ENCODE data around the gene NOXO1. TPM values are rescaled to one million over a fixed set of nuclear protein-coding genes. Genes with fewer than 3 reads are reported as not detected.

Gene NOXO1
- total RNA-seq, 6 experiments from 2014 or later = 0.28 to 0.46 (median 0.45) TPM; not detected in 3

DNA sequence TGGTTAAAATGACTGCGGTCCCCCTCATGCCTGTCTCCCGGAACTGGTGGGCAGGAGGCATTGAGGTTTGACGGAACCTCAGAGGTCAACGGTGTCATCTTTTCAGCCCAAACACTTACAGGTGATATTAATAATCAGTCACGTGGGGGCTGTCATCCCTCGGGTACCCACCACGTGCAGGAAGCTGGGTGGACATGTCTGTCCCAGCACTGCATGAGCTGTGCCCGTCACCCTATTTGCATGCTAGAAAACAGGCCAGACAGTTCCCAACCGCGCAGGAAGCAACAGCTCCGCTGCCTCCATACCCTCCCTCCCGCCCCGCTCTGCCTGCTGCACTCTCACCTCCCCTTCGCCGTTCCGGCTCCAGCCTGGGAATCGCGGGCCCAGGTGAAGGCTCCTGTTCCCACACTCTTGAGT lies 9.9 kb upstream of the NOXO1 start:
- Mint-ChIP-seq H3K9me3 (no peaks in the 10 kb centered on the region), H3K27ac (no peak overlapping the region), H3K36me3 (ENCODE audit: low read depth) (peaks cover 10% of the 10 kb centered on the region; the same call in 1 of the 2 replicates), H3K27me3 (ENCODE audit: insufficient read depth) (peaks cover 10% of the 10 kb centered on the region; the same call in 1 of the 2 replicates), H3K4me3 (no peak overlapping the region), H3K4me1 (ENCODE audit: low read depth) (no peaks in the 10 kb centered on the region)
- no peak for TF ChIP-seq CTCF (IDR thresholded peaks at IDR 0.05)
- no peak for DNase-seq

- H3K27me3 Mint-ChIP-seq (ENCODE audit: insufficient read depth) = peaks cover 10% of the 10 kb centered on the region; the same call in 1 of the 2 replicates
- H3K9me3 Mint-ChIP-seq = no peaks in the 10 kb centered on the region
- no peak for TF ChIP-seq CTCF (IDR thresholded peaks at IDR 0.05)
- peaks cover 9% of the 10 kb centered on the region; the same call in 1 of the 2 replicates for H3K36me3 Mint-ChIP-seq (ENCODE audit: low read depth)
- DNase-seq = no peak
- H3K4me1 Mint-ChIP-seq (ENCODE audit: low read depth) = no peaks in the 10 kb centered on the region
- H3K4me3 Mint-ChIP-seq = no peak overlapping the region
- H3K27ac Mint-ChIP-seq = no peak overlapping the region
Measured at GRCh38 chr16:1990351-1991134, 9.3 kb upstream of the NOXO1 start.

DNA sequence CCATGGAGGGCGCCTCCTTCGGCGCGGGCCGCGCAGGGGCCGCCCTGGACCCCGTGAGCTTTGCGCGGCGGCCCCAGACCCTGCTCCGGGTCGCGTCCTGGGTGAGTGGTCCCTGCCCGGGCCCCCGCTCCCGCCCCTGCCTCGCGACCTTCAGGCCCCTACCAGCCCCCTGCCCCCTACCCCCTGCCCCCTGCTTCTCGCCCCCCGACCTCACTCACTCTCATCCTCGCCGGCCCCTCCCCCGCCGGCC lies 8.8 kb upstream of the NOXO1 start:
- no peak for DNase-seq
- Mint-ChIP-seq H3K4me3 (no peak overlapping the region), H3K4me1 (ENCODE audit: low read depth) (peaks cover 4% of the 10 kb centered on the region), H3K36me3 (ENCODE audit: low read depth) (0 out of 2 replicates have a peak, but pooled peaks cover 5% of the 10 kb centered on the region), H3K9me3 (no peaks in the 10 kb centered on the region), H3K27me3 (ENCODE audit: insufficient read depth) (peaks cover 10% of the 10 kb centered on the region; the same call in 1 of the 2 replicates), H3K27ac (no peak overlapping the region)
- TF ChIP-seq CTCF (IDR thresholded peaks at IDR 0.05) = no peak

DNA sequence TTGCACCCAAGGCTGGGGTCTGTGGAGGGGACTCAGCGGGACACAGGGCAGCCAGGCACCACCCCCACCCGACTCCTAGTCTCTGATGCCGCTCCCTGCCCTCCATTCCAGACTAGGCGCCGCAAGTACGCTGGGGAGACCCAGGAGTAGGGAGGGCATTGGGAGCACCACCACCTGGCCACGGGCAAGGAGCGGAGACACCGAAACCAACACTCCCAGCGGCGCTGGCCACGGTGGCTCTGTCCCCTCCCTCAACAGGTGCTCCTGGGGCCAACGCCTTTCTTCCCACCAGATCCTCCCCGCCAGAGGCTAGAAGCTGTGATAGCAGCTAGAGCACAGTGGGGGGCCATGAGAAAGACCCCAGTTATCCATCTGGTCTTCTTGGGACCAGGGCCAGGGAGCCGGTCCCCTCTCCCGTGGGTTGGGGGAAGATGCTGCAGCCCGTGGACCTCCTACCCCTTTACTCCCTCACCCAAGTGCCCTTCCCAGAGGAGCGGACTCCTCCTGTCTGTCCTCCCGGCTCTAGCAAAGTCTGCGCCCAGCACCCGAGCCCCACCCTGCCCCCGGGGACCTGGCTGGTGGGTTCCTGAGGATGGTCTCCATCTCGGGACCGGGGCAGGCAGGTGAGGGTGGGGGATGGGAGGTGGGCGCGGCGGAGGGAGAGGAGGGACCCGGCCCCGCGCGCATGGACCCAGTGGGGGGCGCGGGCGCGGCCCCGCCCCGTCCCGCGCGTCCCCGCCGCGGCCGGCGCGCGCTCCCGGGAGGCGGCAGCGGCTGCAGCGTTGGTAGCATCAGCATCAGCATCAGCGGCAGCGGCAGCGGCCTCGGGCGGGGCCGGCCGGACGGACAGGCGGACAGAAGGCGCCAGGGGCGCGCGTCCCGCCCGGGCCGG lies 8.2 kb upstream of the NOXO1 start, which contains the start of gene SYNGR3:
TSS of gene SYNGR3 (plus strand) at position 762 of the 892 bp plus-strand sequence. CDS start 133 bp downstream, outside the sequence.
- Mint-ChIP-seq H3K27ac (no peak within 1 kb of the TSS), H3K36me3 (ENCODE audit: low read depth) (0 out of 2 replicates have a peak, but pooled peaks cover 5% of the 10 kb centered on the region), H3K4me1 (ENCODE audit: low read depth) (peaks cover 10% of the 10 kb centered on the region), H3K27me3 (ENCODE audit: insufficient read depth) (peaks cover 13% of the 10 kb centered on the region), H3K9me3 (no peaks in the 10 kb centered on the region), H3K4me3 (no peak within 1 kb of the TSS; the same call in 1 of the 2 replicates)
- DNase-seq = no peak
- no peak for TF ChIP-seq CTCF (IDR thresholded peaks at IDR 0.05)

DNA sequence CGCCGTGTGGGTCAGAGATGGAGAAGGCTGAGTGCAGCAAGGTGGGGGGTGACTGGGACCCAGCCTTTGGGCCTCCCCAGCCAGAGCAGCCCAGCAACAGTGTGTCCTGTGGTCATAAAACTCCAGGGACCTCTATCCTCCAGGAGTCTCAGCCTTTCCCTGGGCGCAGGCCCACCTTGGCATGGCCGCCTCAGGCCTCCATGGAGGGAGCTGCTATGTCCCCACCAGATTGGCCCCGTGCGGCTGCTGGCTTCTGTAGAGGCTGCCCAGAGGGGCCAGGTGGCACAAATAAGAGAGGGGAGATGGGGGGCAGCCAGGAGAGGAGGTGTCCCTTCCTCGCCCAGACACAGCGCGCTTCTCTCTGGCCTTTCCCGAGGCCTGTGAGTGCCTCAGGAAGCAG lies 5.9 kb upstream of the NOXO1 start:
- Mint-ChIP-seq H3K27ac (no peak overlapping the region), H3K9me3 (no peaks in the 10 kb centered on the region), H3K27me3 (ENCODE audit: insufficient read depth) (peaks cover 16% of the 10 kb centered on the region), H3K36me3 (ENCODE audit: low read depth) (0 out of 2 replicates have a peak, but pooled peaks cover 5% of the 10 kb centered on the region), H3K4me1 (ENCODE audit: low read depth) (peaks cover 16% of the 10 kb centered on the region), H3K4me3 (no peak overlapping the region)
- no peak for TF ChIP-seq CTCF (IDR thresholded peaks at IDR 0.05)
- no peak for DNase-seq

Data from HFFc6 (cell line).